NCI-H1694 (cell line): ENCODE measurements around the gene DVL1.
"Not testable (repeated sequence)": the region's sequence is repeated elsewhere in the genome, so short reads cannot be mapped to it uniquely, and the experiment has no call there.

Experiments
- DNase-seq: peaks from one replicate; lab custom pipeline; 2025; lab: John Stamatoyannopoulos, UW

Gene DVL1

GRCh38 chr1:1373815-1374588 is 24.8 kb upstream of the DVL1 start:
- DNase-seq = no peak

GRCh38 chr1:1373051-1373814 is 24.0 kb upstream of the DVL1 start:
- DNase-seq = no peak

DNA sequence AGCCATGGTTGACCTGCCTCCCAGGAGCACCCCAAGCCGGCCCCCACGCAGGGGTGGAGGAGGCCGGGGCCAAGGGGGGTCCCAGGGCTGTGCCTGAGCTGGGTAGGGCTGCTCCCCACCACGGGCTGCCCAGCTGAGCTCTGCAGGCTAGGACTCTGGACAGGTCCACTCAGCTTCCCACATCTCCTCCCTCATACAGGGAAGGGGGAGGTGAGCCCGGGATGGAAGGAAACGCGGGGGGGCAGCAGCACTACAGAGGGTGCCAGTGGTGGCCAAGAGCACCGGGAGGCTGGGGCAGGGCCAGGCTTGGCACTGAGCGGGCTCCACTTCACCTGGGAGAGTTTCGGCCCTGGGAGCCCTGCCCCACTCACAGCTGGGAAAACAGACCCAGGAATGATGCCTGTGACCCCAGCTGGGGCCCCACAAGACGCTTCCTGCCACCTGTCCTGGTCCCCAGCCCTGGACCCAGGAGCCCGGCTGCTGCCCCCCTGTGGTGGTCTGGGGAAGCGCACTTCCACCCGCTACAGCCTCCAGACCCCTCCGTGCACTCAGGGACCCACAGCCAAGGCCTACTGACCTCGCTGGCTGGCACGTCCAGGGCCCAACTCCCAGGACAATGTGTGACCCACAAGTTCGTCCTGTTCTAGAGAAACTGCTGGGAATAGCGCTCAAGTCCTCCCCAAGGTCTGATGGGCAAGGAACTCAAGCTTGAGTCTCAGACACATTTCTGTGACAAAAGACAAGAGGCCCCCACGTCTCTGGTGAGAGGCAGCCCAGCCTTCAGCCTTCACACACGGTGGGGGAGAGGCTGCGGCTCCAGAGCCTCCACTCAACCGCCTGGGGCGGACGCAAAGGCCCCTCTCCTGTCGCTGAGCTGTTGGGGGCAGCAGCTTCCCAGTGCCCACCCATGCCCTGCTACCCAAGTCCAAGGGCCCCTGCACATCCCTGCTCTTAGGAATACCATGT is 22.8 kb upstream of the DVL1 start:
- peak; percentile 20 for DNase-seq

DNA sequence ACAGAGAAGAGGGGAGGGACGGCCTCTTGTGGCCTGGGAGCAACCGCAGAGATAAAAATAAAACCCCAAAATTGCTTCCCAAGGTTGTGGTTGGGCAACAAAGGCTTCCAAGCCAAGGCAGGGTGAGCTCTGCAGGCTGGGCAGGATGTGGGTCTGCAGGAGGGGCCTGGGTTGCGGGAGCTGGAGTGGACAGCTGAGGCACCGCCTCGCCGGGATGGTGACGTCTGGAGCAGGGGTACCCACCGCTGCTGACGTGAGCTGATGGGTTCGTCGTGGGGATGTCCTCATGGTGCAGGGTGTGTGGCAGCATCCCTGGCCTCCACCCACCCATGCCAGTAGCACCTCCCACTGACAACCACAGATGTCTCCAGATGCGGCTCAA is 22.1 kb upstream of the DVL1 start:
- no peak for DNase-seq

DNA sequence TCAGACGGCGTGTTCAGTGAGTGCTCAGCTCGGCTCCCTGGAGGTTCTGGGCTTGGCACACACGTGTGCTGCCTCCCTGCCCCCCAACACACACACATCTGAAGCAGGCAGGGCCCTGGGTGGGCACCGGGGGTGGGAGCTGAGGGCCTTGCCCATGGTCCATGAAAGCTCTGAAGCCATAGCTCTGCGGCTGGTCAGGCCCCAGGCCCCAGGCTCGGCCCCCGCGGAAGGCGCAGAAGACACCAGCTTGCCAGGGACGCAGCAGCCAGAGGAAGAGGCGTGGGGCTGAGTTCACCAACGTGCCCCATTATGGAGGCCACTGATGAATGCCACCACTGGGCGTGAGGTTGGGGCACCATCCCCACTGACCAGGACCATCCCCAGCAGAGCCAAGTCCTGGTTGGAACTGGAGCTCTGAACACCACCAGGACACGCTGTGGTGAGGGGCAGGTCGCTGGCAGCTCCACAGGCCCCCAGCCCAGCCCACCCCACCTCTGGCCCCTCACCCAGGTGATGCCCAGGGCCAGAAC is 21.6 kb upstream of the DVL1 start:
- no peak for DNase-seq

DNA sequence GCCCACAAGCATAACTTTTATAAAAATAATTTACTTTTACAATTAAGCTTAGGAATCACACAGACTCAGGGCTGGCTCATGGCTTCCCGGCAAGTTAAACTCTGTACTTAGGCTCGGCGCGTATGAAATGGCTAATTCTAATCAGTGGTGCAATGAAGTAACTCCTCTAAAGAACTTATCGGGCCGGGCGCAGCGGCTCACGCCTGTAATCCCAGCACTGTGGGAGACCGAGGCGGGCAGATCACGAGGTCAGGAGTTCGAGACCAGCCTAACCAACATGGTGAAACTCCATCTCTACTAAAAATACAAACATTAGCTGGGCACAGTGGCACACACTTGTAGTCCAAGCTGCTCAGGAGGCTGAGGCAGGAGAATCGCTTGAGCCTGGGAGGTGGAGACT is 20.9 kb upstream of the DVL1 start:
- DNase-seq = not testable (repeated sequence)

DNA sequence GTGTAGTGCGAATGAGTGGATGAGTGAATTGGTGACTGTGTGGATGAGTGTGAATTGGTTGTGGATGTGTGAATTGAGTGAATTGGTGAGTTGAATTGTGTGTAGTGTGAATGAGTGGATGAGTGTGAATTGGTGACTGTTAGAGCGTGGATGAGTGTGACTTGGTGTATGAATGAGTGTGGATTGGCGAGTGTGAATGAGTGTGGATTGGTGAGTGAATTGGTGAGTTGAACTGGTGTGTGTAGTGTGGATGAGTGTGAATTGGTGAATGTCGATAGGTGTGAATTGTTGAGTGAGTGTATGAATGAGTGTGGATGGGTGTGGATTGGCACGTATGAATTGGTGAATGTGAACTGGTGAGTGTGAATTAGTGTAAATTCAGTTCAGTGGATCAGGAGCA is 18.1 kb upstream of the DVL1 start:
- no peak for DNase-seq

GRCh38 chr1:1366699-1367066 is 17.5 kb upstream of the DVL1 start:
- no peak for DNase-seq

DNA sequence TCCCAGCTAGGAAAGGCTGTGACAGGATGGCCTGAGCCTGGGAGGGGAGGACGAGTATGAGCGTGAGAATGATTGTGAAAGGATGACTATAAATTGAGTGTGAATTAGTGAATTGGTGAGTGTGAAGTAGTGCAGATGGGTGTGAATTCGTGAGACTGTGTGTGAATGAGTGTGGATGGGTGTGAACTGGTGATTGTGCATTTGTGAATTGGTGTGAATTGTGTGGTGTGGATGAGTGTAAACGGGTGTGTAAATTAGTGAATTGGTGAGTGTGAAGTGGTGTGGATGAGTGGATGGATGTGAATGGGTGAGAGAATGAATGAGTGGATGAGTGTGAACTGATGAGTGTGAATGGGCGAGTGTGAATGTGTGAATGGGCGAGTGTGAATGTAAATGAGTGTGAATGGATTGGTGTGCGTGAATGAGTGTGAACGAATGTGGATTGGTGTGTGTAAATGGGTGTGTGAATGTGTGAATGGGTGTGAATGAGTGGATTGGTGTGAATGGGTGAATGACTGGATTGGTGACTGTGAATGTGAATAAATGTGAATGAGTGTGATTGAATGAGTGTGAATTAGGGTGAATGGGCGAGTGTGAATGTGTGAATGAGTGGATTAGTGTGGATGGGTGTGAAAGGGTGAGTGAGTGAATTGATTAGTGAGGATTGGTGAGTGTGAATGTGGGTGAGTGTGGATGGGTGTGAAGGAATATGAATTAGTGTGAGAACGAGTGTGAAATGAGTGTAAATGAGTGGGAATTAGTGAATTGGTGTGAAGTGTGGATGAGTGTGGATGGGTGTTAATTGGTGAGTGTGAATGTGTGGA is 16.9 kb upstream of the DVL1 start:
- DNase-seq = no peak

GRCh38 chr1:1364266-1364665 is 15.0 kb upstream of the DVL1 start:
- no peak for DNase-seq

- DNase-seq = no peak
Measured at GRCh38 chr1:1361982-1362423, 12.8 kb upstream of the DVL1 start.

DNA sequence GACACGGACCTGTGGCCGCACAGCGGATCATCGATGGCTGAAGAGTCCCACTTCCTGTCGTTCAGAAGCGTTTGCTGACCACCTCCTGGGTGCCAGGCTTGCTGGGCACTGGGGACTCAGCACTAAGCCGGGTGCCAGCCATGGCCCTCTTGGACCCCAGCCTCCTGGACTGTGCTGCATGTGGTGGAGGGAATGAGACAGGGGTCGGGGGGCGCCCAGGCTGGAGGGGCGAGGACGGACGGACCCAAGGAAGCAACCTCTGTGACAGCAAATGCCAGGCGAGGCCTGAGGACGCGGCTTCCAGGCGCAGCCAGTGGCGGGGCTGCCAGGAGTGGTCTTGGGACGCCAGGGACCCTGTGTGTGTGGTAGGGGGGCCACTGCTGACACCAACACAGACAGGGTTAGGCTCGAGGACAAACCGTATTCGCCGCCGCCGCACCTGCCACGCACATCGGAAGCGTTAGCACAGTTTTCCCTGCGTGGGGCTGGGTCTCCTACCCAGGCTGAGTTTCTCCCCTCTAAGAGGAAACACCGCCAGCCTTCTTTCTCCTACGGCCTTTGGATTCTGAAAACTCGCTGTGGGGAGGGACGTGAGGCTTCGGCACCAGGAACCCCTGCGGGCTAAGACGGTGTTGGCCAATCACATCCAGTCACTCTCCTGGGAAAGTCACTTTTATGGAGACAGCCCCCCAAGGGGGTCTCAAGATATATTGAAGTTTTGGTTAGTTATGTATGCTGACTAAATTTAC is 12.2 kb upstream of the DVL1 start:
- no peak for DNase-seq

GRCh38 chr1:1360506-1361169 is 11.4 kb upstream of the DVL1 start:
- no peak for DNase-seq

DNA sequence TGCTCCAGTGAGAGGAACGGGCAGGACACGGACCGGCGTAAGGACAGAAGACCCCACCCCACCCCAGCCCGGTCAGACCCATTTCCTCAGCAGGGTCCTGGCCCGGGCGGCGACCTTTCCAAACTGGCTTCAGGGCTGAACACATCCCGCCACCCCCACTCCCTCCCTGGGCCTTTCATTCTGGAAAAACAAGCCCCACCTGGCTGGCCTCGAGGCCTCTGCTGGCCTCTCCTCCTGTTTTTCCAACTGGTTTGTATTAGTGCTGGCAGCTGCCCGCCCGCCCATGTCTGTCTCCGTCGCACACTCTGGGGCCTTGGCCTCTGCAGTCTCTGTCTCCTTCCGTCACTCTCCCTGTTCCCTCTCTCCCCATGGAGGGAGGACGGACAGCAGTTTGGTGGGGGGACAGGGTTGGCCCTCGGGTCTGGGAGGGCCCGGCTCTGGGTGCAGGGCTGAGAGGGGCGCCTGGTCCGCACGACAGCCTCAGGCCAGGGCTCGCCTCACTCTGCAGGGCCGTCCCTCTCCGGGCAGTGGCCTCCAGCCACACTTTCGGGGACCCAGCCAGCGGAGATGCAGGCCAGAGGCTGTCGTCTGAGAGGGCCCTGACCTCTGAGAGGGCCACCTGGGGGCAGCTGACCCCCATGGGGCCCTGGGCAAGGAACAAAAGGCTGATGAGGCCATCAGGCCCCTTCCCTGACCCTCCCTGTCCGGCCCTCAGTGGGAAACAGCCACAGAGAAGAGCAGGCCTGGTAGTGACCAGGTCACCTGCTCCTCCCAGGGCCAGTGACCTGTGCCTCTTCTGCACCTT is 10.6 kb upstream of the DVL1 start:
- DNase-seq = no peak

DNA sequence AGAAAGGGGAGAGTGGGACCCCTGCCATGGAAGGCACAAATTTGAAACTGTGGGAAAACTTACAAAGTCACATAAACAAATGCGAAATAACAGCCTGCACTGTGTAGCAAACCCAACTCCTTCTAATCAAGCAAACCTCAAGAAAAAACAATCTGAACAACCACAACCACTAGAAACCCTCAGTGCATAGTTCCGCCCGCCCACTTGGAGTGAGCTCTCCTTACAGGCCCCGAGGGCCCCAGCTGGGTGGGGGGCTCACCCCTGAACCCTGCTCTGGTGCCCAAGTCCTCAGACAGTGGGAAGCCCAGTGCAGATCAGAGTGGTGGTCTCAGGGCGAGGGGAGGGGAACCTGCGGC is 10.1 kb upstream of the DVL1 start:
- no peak for DNase-seq

DNA sequence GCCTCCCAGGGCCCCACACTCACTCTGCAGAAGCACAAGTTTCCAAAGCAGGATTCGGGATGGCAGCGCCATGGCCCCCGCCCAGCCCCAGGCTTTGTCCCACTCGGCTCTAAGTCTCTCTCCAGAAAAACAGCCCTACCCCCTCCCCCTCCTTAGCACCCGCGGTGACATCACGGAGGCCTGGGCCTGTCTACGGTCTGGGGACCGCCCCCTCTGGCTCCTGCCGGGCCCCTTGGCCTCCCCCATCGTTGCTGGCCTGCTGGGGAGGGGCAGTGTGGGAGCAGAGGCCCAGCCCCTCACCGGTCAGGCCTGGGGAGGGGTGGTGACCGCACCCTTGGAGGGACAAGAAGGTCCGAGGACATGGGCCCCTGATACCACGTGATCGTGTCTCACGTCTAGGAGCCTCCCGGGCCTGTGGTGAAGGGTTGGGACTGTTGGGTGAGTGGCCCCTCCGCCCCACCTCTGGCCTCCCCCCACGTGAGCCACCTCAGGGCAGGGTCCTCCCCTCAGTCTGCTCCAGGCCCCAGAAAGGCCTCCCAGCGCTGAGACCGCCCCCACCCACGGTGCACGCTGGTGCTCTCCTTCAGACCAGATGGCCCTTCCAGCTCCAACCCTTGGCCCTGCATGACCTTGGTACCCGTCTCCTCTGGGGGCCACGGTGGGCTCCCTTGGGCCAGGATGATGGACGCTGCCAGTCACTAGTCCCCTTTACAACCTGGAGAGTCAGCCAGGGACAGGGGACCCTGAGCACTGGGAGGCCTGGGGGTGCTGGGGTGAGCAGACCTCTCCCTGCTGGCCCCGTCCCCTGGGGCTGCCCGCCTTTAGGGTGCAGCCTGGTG is 9.4 kb upstream of the DVL1 start, which contains the start of gene MXRA8:
MXRA8 (minus strand) TSS at position 123 of the 839 bp plus-strand sequence; CDS start at position 72, 51 bp downstream.
- DNase-seq = no peak

- DNase-seq = no peak
Measured at GRCh38 chr1:1357871-1358432, 8.7 kb upstream of the DVL1 start.
